ENCODE results near the gene CABP2.
"Not testable (repeated sequence)": the region's sequence is repeated elsewhere in the genome, so short reads cannot be mapped to it uniquely, and the experiment has no call there.

The CABP2 gene

GRCh38 chr11:67522844-67523555 is at the start of gene CABP2:
Gene CABP2, minus strand, starts transcription at chr11:67523446. Its CDS starts 120 bp downstream, at chr11:67523326.
- DNase-seq (ENCODE audit: low read depth in 2 of 2), result no peak

- no peak for DNase-seq (ENCODE audit: low read depth in 2 of 2)
These were observed 49.6 kb upstream of the CABP2 start for GRCh38 chr11:67572747-67573419.

- DNase-seq (ENCODE audit: low read depth in 2 of 2), result no peak
These were observed 49.1 kb upstream of the CABP2 start for GRCh38 chr11:67572305-67572704.

GRCh38 chr11:67571443-67571842 is 48.2 kb upstream of the CABP2 start:
- no peak for DNase-seq (ENCODE audit: low read depth in 2 of 2)

- no peak for DNase-seq (ENCODE audit: low read depth in 2 of 2)
These were observed 41.0 kb upstream of the CABP2 start for GRCh38 chr11:67564230-67564629.

GRCh38 chr11:67563705-67564114 is 40.5 kb upstream of the CABP2 start:
- DNase-seq (ENCODE audit: low read depth in 2 of 2), result not testable (repeated sequence)

- DNase-seq (ENCODE audit: low read depth in 2 of 2), result no peak
These were observed 39.9 kb upstream of the CABP2 start for GRCh38 chr11:67562963-67563704.

GRCh38 chr11:67561971-67562619 is 38.8 kb upstream of the CABP2 start:
- no peak for DNase-seq (ENCODE audit: low read depth in 2 of 2)

- no peak for DNase-seq (ENCODE audit: low read depth in 2 of 2)
These were observed 35.0 kb upstream of the CABP2 start for GRCh38 chr11:67558084-67558772.

GRCh38 chr11:67556244-67556643 is 33.0 kb upstream of the CABP2 start:
- DNase-seq (ENCODE audit: low read depth in 2 of 2), result no peak

- DNase-seq (ENCODE audit: low read depth in 2 of 2), result not testable (repeated sequence)
These were observed 28.5 kb upstream of the CABP2 start for GRCh38 chr11:67551697-67552096.

- DNase-seq (ENCODE audit: low read depth in 2 of 2), result no peak
These were observed 27.9 kb upstream of the CABP2 start for GRCh38 chr11:67551127-67551526.

- no peak for DNase-seq (ENCODE audit: low read depth in 2 of 2)
These were observed 25.4 kb upstream of the CABP2 start for GRCh38 chr11:67548555-67549110.

- DNase-seq (ENCODE audit: low read depth in 2 of 2), result not testable (repeated sequence)
These were observed 24.9 kb upstream of the CABP2 start for GRCh38 chr11:67548112-67548511.

GRCh38 chr11:67545280-67545679 is 22.0 kb upstream of the CABP2 start:
- DNase-seq (ENCODE audit: low read depth in 2 of 2), result no peak

- DNase-seq (ENCODE audit: low read depth in 2 of 2), result no peak
These were observed 21.5 kb upstream of the CABP2 start for GRCh38 chr11:67544616-67545242.

- DNase-seq (ENCODE audit: low read depth in 2 of 2), result no peak
These were observed 20.3 kb upstream of the CABP2 start for GRCh38 chr11:67543585-67543984.

- no peak for DNase-seq (ENCODE audit: low read depth in 2 of 2)
These were observed 19.7 kb upstream of the CABP2 start for GRCh38 chr11:67542971-67543370.

- DNase-seq (ENCODE audit: low read depth in 2 of 2), result no peak
These were observed 18.9 kb upstream of the CABP2 start for GRCh38 chr11:67542169-67542568.

GRCh38 chr11:67541198-67541597 is 18.0 kb upstream of the CABP2 start:
- DNase-seq (ENCODE audit: low read depth in 2 of 2), result no peak

- DNase-seq (ENCODE audit: low read depth in 2 of 2), result no peak
These were observed 16.3 kb upstream of the CABP2 start for GRCh38 chr11:67539550-67539949.
